ENCODE results near the gene AGMO. TPM values are rescaled to one million over a fixed set of nuclear protein-coding genes. Genes with fewer than 3 reads are reported as not detected.

The AGMO gene
- polyA plus RNA-seq, 1 donor from 2014 or later, result not detected

GRCh38 chr7:15176089-15176488 lies 385.7 kb downstream of the AGMO start:
- H3K27ac ChIP-seq (ENCODE audit: low read length), result no peak overlapping the region
- no peak overlapping the region for H3K9ac ChIP-seq (ENCODE audit: low read length)
- H3F3A ChIP-seq (ENCODE audit: insufficient read depth, low read length, poor library complexity, severe bottlenecking), result no peaks in the 10 kb centered on the region
- H3K27me3 ChIP-seq (ENCODE audit: insufficient read depth, low read depth, low read length), result no peaks in the 10 kb centered on the region
- no peak overlapping the region for H3K4me2 ChIP-seq (ENCODE audit: low read length)
- no peaks in the 10 kb centered on the region for H3K79me2 ChIP-seq (replicated peaks; ENCODE audit: insufficient read depth, low read length)
- H2AFZ ChIP-seq (ENCODE audit: low read depth, low read length), result no peak overlapping the region
- no peaks in the 10 kb centered on the region for H3K9me2 ChIP-seq (ENCODE audit: insufficient read depth, low read length)
- no peaks in the 10 kb centered on the region for H3K36me3 ChIP-seq (ENCODE audit: insufficient read depth, low read length)
- no peak for TF ChIP-seq CTCF (IDR thresholded peaks at IDR 0.05; ENCODE audit: poor library complexity, severe bottlenecking)
- no peak for TF ChIP-seq EZH2 (IDR thresholded peaks at IDR 0.05; ENCODE audit: borderline replicate concordance, insufficient read depth, low read length, poor library complexity, severe bottlenecking)
- no peak for TF ChIP-seq MXI1 (conservative IDR thresholded peaks at IDR 0.05; ENCODE audit: poor library complexity, severe bottlenecking)
- no peak for TF ChIP-seq TAF1 (IDR thresholded peaks at IDR 0.05; ENCODE audit: low read depth)
- TF ChIP-seq POLR2AphosphoS5 (IDR thresholded peaks at IDR 0.05), result no peak
- TF ChIP-seq EP300 (conservative IDR thresholded peaks at IDR 0.05; ENCODE audit: poor library complexity, severe bottlenecking), result no peak
- no peak for TF ChIP-seq REST (IDR thresholded peaks at IDR 0.05; ENCODE audit: borderline replicate concordance)
- TF ChIP-seq RAD21 (conservative IDR thresholded peaks at IDR 0.05), result no peak
- TF ChIP-seq SMC3 (conservative IDR thresholded peaks at IDR 0.05; ENCODE audit: poor library complexity), result no peak
- H3K4me3 ChIP-seq (ENCODE audit: low read length), result no peak overlapping the region
- H3K9me3 ChIP-seq (ENCODE audit: low read length), result no peaks in the 10 kb centered on the region
- H4K20me1 ChIP-seq (ENCODE audit: insufficient read depth), result no peaks in the 10 kb centered on the region

- H3K9ac ChIP-seq (ENCODE audit: low read length), result no peak overlapping the region
- no peaks in the 10 kb centered on the region for H3F3A ChIP-seq (ENCODE audit: insufficient read depth, low read length, poor library complexity, severe bottlenecking)
- no peaks in the 10 kb centered on the region for H3K36me3 ChIP-seq (ENCODE audit: insufficient read depth, low read length)
- H3K9me3 ChIP-seq (ENCODE audit: low read length), result no peaks in the 10 kb centered on the region
- no peak overlapping the region for H3K4me2 ChIP-seq (ENCODE audit: low read length)
- TF ChIP-seq MXI1 (conservative IDR thresholded peaks at IDR 0.05; ENCODE audit: poor library complexity, severe bottlenecking) (no peak), EP300 (conservative IDR thresholded peaks at IDR 0.05; ENCODE audit: poor library complexity, severe bottlenecking) (no peak), TAF1 (IDR thresholded peaks at IDR 0.05; ENCODE audit: low read depth) (no peak), EZH2 (IDR thresholded peaks at IDR 0.05; ENCODE audit: borderline replicate concordance, insufficient read depth, low read length, poor library complexity, severe bottlenecking) (no peak), CTCF (IDR thresholded peaks at IDR 0.05; ENCODE audit: poor library complexity, severe bottlenecking) (no peak)
- no peaks in the 10 kb centered on the region for H3K27me3 ChIP-seq (ENCODE audit: insufficient read depth, low read depth, low read length)
- H3K79me2 ChIP-seq (replicated peaks; ENCODE audit: insufficient read depth, low read length), result no peaks in the 10 kb centered on the region
- no peaks in the 10 kb centered on the region for H4K20me1 ChIP-seq (ENCODE audit: insufficient read depth)
- no peak overlapping the region for H2AFZ ChIP-seq (ENCODE audit: low read depth, low read length)
- H3K9me2 ChIP-seq (ENCODE audit: insufficient read depth, low read length), result no peaks in the 10 kb centered on the region
- no peak overlapping the region for H3K4me3 ChIP-seq (ENCODE audit: low read length)
- H3K27ac ChIP-seq (ENCODE audit: low read length), result no peak overlapping the region
These were observed 386.7 kb downstream of the AGMO start for GRCh38 chr7:15175152-15175551.

Measured in neural cell (in vitro differentiated cells).